Adrenal gland (tissue), 5 donors: ENCODE measurements around the gene POLD2.

Source experiments
- CTCF ChIP-seq, 6 experiments: fragments of 450-650 bp in 4 of 6; fragments of 200-600 bp in 2 of 6; sonication (generic) in 1 of 6; IDR thresholded peaks; 1 replicate in 5 of 6; 2 replicates in 1 of 6; pipeline versions ENCODE4 v1.5.1 to v1.8.0; 2016 to 2021; ENCODE audit warnings: antibody characterized with exemption in 6 of 6, mild to moderate bottlenecking in 2 of 6, moderate library complexity in 1 of 6
- POLR2A ChIP-seq, 2 donors: fragments of 450-650 bp; IDR thresholded peaks; one replicate each; pipeline ENCODE4 v1.6.1; 2017; ENCODE audit warnings: antibody characterized with exemption in 2 of 2, mild to moderate bottlenecking in 2 of 2, moderate library complexity in 1 of 2
- donor health status: DM: no; HTN: no; CAD: no.

- TF ChIP-seq CTCF (IDR thresholded peaks at IDR 0.05) = no peak
- no peak for TF ChIP-seq POLR2A (IDR thresholded peaks at IDR 0.05)
Measured at GRCh38 chr7:44148961-44149536, 25.7 kb upstream of the POLD2 start.
